NCI-H1930 (cell line): Measurements from ENCODE around the gene MCF2L.
"Not testable (repeated sequence)": the region's sequence is repeated elsewhere in the genome, so short reads cannot be mapped to it uniquely, and the experiment has no call there.

ENCODE experiments used
- DNase-seq, 2 experiments: peaks; one replicate each; lab custom pipeline; 2025; lab: John Stamatoyannopoulos, UW

Gene MCF2L

DNA sequence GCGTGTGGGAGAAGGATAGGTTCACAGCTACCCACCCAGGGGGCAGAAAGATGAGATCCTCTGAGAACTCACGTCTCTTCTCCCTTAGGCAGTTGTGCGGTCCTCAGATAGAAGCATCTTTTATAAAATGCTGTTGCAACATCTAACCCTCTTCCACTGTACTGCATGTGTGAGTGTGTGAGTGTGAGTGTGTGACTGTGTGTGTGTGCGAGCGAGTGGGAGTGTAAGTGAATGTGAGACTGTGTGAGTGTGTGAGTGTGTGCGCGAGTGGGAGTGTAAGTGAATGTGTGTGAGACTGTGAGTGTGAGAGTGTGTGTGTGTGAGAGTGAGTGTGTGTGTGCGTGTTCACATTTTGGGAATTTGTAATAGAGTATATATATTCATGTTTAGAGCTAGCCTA, 81.0 kb downstream of the MCF2L start:
- DNase-seq = no peak

DNA sequence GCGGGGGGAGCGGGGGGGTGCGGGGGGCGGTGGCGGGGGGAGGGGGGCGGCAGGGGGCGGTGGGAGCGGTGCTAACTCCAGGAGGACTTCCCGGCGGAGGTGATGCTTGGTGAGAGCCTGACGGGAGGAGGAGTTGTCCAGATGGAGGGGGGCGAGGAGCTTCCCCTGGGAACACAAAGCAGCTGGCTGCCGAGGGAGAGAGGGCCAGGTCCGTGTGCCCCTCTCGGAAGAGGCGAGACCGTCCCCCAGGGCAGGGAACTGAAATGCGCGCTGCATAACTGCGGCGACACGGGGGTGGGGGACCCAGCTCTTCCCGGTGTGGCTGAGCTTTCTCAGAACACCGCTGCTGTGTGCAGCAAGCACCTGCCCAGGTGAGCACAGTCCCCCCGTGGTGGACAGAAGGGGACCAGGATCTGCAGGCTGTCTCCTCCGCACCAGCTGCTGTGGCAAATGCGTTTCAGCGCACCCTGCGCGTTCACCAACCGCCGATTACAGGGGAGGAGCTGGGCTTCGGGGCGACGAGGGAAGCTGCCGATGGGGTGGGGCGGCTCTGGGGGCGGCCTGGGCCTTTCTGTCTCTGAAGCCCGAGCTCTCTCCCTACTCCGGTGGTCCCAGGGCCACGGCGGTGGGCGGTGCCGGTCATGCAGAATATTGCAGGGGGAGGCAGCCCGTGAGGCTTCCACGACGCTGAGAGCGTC, 81.9 kb downstream of the MCF2L start:
- no peak for DNase-seq

DNA sequence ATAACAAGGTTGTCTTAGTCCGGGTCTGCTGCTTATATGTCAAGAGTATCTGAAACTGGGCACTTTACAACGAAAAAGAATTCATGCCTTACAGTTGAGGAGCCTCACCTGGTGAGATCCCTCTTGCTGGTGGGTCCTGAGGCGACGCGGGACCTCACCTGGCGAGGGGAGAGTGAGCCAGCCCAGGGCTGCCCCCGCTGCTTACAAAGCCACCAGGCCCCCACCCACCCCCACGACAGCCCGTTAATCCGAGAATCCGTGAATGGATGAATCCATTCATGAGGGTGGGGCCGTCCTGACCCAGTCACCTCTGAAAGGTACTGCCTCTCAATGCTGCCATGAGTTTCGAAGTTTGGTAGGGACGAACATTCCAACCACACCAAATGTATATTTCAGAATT, 82.6 kb downstream of the MCF2L start:
- no peak for DNase-seq

DNA sequence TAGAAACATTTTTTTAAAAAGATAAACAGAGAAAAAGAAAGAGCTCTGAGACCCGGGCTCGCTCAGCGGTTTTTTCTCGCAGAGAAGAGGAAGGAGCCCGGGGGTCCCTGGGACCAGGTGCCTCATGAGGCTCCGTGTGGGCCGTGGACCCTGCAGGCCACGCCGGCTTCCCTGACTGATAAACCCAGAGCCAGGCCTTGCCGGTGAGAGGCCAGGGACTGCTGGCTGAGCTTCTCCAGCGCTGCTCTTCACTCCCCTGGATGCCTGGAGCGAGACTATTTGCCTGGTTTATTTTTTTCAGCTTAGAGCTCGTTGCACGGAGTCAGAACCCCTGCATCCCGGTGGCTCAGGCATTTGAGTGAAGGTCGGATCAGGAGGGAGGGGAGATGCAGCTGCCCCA, 83.2 kb downstream of the MCF2L start:
- DNase-seq = no peak

GRCh38 chr13:113052971-113053370, 84.0 kb downstream of the MCF2L start:
- no peak for DNase-seq

DNA sequence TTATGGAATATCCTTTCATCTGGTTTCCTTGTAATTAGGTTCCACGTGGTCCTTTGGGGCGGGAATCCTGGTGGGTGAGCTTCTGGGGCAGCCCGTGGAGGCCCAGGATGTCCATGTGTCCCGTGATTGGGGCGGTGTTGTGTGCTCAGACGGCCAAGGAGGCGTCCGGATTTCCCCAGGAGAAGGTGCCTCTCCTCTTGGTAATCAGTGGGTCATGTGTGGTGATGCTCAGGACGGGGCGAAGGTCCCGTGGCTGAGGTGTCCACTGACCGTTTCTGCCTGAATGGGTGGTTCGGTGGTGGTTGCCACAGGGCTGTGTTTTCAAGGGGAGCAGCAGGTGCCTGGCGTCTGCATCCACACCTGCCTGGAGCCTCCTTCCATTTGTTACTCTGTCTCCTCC, 84.4 kb downstream of the MCF2L start:
- DNase-seq = no peak

- no peak for DNase-seq
Observed at GRCh38 chr13:113053801-113054604, 85.0 kb downstream of the MCF2L start.

DNA sequence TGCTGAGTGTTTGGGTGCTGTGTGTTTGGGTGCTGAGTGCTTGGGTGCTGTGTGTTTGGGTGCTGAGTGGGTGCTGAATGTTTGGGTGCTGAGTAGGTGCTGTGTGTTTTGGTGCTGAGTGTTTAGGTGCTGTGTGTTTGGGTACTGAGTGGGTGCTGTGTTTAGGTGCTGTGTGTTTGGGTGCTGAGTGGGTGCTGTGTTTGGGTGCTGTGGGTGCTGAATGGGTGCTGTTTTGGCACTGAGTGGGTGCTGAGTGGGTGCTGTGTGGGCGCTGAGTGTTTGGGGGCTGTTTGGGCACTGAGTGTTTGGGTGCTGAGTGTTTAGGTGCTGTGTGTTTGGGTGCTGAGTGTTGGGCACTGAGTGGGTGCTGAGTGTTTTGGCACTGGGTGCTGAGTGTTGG, 88.1 kb downstream of the MCF2L start:
- DNase-seq = no peak

GRCh38 chr13:113057559-113057958, 88.5 kb downstream of the MCF2L start:
- not testable (repeated sequence) for DNase-seq

DNA sequence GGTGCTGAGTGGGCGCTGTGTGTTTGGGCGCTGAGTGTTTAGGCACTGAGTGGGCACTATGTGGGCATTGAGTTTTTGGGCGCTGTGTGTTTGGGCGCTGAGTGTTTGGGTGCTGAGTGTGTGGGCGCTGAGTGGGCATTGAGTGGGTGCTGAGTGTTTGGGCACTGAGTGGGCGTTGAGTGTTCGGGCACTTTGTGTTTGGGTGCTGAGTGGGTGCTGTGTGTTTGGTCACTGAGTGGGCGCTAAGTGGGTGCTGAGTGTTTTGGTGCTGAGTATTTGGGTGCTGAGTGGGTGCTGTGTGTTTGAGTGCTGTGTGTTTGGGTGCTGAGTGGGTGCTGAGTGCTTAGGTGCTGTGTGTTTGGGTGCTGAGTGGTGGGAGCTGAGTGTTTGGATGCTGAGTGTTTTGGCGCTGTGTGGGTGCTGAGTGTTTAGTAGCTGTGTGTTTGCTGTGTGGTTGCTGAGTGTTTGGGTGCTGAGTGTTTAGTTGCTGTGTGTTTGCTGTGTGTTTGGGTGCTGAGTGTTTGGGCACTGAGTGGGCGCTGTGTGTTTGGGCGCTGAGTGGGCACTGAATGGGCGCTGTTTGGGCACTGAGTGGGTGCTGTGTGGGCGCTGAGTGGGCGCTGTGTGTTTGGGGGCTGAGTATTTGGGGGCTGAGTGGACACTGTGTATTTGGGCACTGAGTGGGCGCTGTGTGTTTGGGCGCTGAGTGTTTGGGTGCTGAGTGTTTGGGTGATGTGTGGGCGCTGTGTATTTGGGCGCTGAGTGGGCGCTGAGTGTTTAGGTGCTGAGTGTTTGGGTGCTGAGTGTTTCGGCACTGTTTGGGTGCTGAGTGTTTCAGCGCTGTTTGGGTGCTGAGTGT, 89.3 kb downstream of the MCF2L start:
- no peak for DNase-seq

GRCh38 chr13:113058988-113059850, 90.2 kb downstream of the MCF2L start:
- no peak for DNase-seq

DNA sequence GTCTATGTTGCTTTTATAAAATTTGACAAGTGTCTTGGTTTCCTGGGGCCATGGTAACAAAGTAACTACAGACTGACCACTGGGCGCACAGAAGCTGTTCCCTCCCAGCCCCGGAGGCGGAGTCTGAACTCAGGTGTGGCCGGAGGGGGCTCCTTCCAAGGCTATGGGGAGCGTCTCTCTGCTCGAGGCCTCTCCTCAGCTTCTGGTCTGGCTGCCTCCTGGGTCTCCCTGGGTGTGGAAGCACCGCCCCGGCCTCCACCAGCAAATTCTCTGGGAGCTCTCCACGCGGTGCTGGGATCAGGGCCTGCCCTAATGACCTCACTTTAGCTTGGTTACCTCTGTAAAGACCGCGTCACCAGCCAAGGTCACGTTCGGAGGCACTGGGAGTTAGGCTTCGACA, 90.9 kb downstream of the MCF2L start:
- DNase-seq = no peak

GRCh38 chr13:113060557-113061270, 91.7 kb downstream of the MCF2L start:
- no peak for DNase-seq

GRCh38 chr13:113061271-113061625, 92.2 kb downstream of the MCF2L start:
- DNase-seq = no peak

DNA sequence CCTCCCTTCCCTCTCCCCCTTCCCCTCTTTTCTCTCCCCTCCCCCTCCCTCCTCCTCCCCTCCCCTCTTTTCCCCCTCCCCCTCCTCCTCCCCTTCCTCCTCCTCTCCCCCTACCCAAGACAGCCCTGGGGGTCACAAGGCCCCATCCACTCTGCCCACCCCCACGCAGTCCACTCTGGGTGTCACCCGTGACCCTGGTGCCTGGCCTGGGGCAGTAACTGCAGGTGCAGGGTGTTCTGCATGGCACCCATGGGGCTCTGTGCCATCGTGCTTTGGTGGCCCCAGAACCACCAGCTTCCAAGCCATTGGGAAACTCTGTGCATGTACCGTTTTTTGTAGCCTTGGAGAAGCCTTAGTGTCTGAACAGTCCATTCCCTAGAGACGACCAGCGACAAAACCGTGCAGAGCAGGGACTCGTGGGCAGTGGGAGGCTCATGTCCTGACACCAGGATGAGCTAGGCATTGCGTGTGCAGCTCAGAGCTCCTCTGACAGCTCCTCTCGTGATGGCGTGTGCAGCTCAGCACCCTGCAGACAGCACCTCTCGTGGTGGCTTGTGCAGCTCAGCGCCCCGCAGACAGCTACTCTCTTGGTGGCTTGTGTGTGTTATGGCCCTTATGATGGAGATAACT, 92.9 kb downstream of the MCF2L start:
- no peak for DNase-seq

DNA sequence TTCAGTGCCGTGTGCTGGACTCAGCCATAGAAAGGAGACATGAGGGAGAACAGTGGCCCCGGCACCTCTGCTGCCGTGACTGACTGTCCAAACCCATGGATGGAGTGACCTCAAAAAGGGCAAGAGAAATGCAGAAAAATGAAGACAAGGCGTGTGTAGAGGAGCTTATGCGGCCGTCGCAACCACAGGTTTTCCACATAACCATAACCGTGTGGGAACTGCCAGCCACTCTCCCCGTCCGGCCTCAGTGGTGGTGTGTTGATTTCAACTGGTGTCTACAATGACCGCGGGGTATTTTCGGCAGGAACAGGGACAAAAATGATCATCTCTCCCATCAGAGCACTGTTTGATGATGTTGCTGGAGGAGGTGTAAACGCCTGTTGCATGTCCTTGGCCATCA, 93.7 kb downstream of the MCF2L start:
- no peak for DNase-seq

GRCh38 chr13:113063091-113063491, 94.1 kb downstream of the MCF2L start:
- no peak for DNase-seq

DNA sequence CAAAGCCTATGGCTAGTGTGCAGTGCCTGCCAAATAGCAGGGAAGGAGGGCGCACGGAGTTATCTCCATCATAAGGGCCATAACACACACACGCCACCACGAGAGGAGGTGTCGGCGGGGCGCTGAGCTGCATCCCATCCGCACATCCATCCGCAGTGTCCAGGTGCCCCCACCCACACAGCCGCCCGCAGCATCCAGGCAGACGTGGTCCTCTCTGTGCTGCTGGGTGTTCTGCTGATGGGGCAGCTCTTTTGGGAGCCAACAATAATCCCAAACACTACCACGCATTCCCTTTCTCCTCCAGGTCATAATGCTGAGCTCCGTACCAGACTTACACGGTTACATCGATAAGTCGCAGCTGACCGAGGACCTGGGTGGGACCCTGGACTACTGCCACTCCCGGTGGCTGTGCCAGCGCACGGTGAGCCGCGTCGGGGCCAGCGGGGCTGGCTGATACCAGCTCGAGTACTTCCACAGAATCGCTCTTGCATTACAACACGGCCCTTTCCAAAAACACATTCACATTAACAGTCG, 95.1 kb downstream of the MCF2L start:
- DNase-seq = no peak

GRCh38 chr13:113064534-113065405, 95.8 kb downstream of the MCF2L start:
- no peak for DNase-seq
